Measurements from ENCODE around the gene GPR21. TPM values are rescaled to one million over a fixed set of nuclear protein-coding genes. Genes with fewer than 3 reads are reported as not detected.

The GPR21 gene
- total and polyA plus RNA-seq, 2 of the 13 experiments (the other 11 are each of a cell fraction or from before 2014, with no cell fraction given): 0.29 to 0.32 TPM

DNA sequence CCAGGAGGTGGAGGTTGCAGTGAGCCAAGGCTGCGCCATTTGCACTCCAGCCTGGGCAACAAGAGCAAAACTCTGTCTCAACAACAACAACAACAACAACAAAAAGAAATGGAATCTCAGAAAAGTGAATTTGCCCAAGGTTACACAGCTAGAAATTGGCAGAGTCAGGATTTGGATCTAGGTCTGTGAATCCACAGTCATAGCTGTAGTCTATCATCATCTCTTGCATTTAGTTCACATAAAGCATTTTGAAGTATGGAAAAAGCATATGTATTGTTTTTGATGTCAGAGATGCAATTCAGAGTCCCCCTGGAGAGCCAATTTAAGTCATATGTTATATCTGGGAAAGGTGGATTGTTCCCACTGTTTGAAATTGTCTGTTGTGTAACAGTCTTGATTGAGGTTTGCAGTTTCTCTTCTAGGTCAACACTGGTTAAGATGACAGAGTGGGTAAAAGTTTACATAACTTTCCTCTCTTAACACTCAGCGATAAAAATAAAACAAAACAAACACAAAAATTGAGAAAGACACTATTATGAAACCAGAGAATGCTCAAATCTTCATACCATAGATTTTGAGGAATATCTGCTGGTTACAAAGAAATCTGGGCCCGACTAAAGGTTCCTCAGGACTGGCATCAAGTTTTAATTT, 21.5 kb upstream of the GPR21 start (continued):
- TF ChIP-seq USF2 (IDR thresholded peaks at IDR 0.05; ENCODE audit: low read depth, low read length) (no peak), USF2 (CRISPR knock-in tag; IDR thresholded peaks at IDR 0.05; ENCODE audit: borderline replicate concordance) (no peak), ZNF788 (CRISPR knock-in tag; IDR thresholded peaks at IDR 0.05; ENCODE audit: borderline replicate concordance) (no peak), KAT7 (CRISPR knock-in tag; IDR thresholded peaks at IDR 0.05; ENCODE audit: borderline replicate concordance) (no peak), NFKBIZ (CRISPR knock-in tag; IDR thresholded peaks at IDR 0.05) (0 out of 2 replicates have a peak, but pooled peaks have one; percentile 38), RBAK (CRISPR knock-in tag; IDR thresholded peaks at IDR 0.05) (no peak), ETV6 (CRISPR knock-in tag; conservative IDR thresholded peaks at IDR 0.05) (no peak), ZKSCAN8 (CRISPR knock-in tag; IDR thresholded peaks at IDR 0.05; ENCODE audit: borderline replicate concordance) (peak; percentile 53; the same call in 1 of the 2 replicates), GTF3A (CRISPR knock-in tag; conservative IDR thresholded peaks at IDR 0.05) (no peak), ZNF335 (CRISPR knock-in tag; IDR thresholded peaks at IDR 0.05) (no peak), ATRX (CRISPR knock-in tag; IDR thresholded peaks at IDR 0.05; ENCODE audit: borderline replicate concordance) (no peak), ZNF790 (CRISPR knock-in tag; IDR thresholded peaks at IDR 0.05; ENCODE audit: borderline replicate concordance) (no peak), ADNP (CRISPR knock-in tag; IDR thresholded peaks at IDR 0.05) (no peak), ZHX2 (IDR thresholded peaks at IDR 0.05; ENCODE audit: low read depth) (no peak), ZHX2 (CRISPR knock-in tag; IDR thresholded peaks at IDR 0.05; ENCODE audit: borderline replicate concordance) (no peak), ZBTB7A (CRISPR knock-in tag; IDR thresholded peaks at IDR 0.05) (no peak), MYNN (CRISPR knock-in tag; IDR thresholded peaks at IDR 0.05; ENCODE audit: low read depth) (no peak), FOSL2 (CRISPR knock-in tag; IDR thresholded peaks at IDR 0.05) (no peak)
- TF ChIP-seq, protein P1, sequence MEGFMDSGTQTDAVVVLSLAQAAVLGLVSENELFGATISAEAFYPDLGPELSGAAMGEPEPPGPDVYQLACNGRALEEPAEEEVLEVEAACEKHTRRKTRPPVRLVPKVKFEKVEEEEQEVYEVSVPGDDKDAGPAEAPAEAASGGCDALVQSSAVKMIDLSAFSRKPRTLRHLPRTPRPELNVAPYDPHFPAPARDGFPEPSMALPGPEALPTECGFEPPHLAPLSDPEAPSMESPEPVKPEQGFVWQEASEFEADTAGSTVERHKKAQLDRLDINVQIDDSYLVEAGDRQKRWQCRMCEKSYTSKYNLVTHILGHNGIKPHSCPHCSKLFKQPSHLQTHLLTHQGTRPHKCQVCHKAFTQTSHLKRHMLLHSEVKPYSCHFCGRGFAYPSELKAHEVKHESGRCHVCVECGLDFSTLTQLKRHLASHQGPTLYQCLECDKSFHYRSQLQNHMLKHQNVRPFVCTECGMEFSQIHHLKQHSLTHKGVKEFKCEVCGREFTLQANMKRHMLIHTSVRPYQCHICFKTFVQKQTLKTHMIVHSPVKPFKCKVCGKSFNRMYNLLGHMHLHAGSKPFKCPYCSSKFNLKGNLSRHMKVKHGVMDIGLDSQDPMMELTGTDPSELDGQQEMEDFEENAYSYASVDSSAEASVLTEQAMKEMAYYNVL (CRISPR knock-in tag; IDR thresholded peaks at IDR 0.05; ENCODE audit: borderline replicate concordance): 0 out of 2 replicates have a peak, but pooled peaks have one; percentile 24
- TF ChIP-seq, protein P2, sequence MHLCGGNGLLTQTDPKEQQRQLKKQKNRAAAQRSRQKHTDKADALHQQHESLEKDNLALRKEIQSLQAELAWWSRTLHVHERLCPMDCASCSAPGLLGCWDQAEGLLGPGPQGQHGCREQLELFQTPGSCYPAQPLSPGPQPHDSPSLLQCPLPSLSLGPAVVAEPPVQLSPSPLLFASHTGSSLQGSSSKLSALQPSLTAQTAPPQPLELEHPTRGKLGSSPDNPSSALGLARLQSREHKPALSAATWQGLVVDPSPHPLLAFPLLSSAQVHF (CRISPR knock-in tag; IDR thresholded peaks at IDR 0.05): no peak
